ENCODE data around the gene SIRT6.
"Not testable (repeated sequence)": the region's sequence is repeated elsewhere in the genome, so short reads cannot be mapped to it uniquely, and the experiment has no call there.

The SIRT6 gene

DNA sequence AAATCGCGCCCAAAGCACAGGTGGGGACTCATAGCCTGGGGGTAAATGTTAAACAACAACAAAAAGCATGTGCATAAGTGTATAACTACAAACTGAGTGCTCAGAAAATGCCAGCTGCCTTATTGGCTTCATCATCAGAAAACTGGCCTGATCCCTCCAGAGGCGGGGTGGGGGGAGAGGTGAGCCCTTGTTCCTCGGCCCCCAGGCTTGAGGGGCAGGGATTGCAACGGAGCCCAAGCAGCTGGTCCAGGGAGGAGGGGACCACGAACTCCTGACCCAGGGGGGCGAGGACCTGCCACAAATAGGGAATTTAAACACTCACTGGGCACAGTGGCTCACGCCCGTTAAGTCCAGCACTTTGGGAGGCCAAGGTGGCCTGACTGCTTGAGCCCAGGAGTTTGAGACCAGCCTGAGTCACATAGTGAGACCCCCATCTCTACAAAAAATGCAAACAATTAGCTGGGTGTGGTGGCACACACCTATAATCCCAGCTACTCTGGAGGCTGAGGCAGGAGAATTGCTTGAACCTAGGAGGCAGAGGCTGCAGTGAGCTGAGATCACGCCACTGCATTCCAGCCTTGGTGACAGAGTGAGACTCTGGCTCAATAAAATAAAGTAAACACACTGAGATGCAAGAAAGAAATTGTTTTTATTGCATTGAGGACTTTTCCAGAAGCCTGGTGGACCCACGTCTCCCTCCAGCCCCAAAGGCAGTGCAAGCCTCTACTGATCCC is 8.7 kb downstream of the SIRT6 start:
- TF ChIP-seq, protein P1, sequence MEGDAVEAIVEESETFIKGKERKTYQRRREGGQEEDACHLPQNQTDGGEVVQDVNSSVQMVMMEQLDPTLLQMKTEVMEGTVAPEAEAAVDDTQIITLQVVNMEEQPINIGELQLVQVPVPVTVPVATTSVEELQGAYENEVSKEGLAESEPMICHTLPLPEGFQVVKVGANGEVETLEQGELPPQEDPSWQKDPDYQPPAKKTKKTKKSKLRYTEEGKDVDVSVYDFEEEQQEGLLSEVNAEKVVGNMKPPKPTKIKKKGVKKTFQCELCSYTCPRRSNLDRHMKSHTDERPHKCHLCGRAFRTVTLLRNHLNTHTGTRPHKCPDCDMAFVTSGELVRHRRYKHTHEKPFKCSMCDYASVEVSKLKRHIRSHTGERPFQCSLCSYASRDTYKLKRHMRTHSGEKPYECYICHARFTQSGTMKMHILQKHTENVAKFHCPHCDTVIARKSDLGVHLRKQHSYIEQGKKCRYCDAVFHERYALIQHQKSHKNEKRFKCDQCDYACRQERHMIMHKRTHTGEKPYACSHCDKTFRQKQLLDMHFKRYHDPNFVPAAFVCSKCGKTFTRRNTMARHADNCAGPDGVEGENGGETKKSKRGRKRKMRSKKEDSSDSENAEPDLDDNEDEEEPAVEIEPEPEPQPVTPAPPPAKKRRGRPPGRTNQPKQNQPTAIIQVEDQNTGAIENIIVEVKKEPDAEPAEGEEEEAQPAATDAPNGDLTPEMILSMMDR (IDR thresholded peaks at IDR 0.05), result no peak
- no peak for DNase-seq (ENCODE audit: low spot score)
- Histone ChIP-seq H3K27ac (no peak overlapping the region), H3K4me3 (no peak overlapping the region)

DNA sequence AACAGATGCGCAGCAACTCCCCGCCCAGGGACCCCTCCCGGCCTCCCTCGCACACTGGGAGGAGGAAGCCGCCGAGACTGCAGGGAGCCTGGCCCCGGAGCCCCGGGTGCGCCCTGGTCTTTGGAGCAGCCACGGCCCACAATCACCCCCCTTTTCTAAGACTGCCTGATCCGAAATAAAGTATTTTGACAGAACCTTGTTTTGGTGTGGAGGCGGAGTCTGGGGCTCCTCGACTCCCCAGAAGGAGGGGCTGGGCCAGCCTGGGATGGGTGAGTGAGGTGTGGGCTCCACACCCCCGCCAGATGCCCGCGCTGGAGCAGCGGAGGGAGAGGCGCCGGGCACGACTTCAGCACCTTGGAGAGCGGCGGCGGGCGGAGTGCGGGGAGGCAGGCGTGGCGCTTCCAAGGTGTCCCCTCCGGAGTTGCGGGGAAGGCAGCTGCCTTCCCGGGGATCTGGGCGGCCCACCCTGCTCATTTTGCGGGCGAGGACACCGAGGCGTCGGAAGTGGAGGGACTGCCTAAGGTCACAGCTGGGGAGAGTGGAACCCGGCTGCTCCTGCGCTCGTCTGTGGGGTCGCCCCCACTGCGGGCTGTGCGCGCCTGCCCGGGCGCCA is 9.4 kb downstream of the SIRT6 start:
- TF ChIP-seq, protein P1 (IDR thresholded peaks at IDR 0.05), result no peak

DNA sequence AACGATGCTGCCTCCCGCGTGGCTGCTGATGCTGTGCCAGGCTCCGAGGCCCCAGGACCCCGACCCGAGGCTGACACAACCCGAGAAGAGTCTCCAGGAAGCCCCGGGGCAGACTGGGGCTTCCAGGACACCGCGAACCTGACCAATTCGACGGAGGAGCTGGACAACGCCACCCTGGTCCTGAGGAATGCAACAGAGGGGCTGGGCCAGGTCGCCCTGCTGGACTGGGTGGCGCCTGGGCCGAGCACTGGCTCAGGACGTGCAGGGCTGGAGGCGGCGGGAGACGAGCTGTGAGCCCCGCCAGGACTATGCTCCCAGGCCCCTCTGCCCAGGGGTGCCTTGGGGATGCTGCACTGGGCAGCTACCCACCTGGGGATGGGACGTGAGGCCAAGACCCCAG is 10.7 kb downstream of the SIRT6 start:
- H3K4me3 ChIP-seq, result no peak overlapping the region
- H3K27ac ChIP-seq, result no peak overlapping the region
- DNase-seq (ENCODE audit: low spot score), result no peak
- TF ChIP-seq, protein P1 (IDR thresholded peaks at IDR 0.05), result no peak

More for the DNA sequence above, 9.4 kb downstream of the SIRT6 start:
- DNase-seq (ENCODE audit: low spot score), result no peak
- Histone ChIP-seq H3K4me3 (no peak overlapping the region), H3K27ac (no peak overlapping the region)

DNA sequence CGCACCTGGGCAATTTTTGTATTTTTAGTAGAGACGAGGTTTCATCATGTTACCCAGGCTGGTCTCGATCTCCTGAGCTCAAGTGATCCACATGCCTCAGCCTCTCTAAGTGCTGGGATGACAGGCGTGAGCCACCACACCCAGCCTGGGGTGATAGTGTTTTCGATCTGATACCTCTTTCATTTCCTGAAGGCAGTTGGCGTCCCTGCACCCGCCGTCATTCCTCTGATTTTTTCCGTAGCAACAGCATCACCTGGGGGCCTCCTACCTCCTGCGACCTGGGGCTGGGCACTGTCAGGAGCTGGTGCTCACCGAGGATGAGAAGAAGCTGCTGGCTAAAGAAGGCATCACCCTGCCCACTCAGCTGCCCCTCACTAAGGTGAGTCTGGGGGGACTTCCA is 18.1 kb downstream of the SIRT6 start:
- TF ChIP-seq, protein P1 (IDR thresholded peaks at IDR 0.05), result no peak
- Histone ChIP-seq H3K4me3 (no peak overlapping the region), H3K27ac (no peak overlapping the region)
- DNase-seq (ENCODE audit: low spot score), result no peak

DNA sequence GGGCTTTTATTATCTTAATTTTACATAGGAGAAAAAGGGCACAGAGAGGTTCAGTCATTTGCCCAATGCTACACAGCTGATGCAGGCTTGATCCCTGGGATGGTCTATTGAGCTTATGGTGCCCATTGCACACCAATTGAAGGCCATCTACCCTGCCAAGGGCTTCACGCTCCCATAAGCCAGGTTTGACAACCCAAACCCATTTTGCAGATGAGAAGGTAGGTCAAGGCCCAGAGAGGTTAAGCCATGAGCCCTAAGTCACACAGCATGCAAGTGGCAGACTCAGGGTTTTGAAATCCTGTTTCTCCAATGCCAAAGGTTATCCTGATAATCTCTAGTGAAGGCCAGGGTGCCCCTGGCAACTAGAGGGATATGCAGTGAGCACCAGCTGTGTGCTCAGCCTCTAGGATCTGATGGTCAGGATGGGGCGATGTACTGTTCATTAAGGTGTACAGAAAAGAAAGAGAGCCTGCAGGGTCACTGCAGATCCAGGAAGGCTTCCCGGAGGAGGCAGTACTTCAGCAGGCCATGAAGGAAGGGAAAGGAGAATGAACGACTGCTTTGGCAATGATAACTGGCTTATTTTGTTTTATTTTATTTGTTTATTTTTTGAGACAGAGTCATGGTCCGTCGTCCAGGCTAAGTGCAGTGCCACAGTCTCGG is 20.8 kb downstream of the SIRT6 start:
- no peak for DNase-seq (ENCODE audit: low spot score)
- Histone ChIP-seq H3K27ac (no peak overlapping the region), H3K4me3 (no peak overlapping the region)
- TF ChIP-seq, protein P1 (IDR thresholded peaks at IDR 0.05), result no peak

DNA sequence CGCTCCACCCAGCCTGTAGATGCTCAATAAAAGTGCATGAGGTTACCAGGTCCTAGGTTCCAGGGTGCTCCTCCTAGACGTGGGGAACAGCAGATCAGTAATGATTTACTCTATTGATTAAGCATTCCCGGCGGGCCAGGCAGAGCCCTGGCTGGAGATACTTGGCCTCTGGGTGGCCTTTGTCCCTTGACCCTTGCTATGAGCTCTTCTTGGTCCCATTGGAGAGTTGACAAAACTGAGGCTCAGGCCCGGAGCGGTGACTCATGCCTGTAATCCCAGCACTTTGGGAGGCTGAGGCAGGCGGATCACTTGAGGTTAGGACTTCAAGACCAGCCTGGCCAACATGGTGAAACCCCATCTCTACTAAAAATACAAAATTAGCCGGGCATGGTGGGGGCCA is 24.4 kb downstream of the SIRT6 start:
- not testable (repeated sequence) for DNase-seq (ENCODE audit: low spot score); H3K27ac ChIP-seq; H3K4me3 ChIP-seq

DNA sequence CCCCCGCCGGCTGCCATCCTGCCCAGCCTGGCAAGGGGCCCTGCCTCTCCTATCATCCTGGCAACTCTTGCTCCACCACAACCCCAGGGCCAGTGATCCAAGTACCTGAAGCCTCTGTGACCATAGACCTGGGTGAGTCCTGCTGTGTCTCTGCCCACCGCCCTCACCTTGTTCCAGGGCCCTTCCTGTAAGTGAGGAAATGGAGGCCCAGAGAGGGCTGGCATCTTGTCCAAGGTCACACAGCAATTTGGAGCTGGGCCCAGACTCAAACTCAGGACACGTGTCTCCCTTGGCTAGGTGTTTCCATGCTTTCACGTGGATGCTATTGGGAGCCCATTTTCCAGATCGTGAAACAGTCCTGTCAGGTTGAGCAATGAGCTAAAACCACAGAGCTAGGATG is 25.2 kb downstream of the SIRT6 start:
- TF ChIP-seq, protein P1 (IDR thresholded peaks at IDR 0.05), result no peak
- DNase-seq (ENCODE audit: low spot score), result no peak
- no peak overlapping the region for H3K27ac ChIP-seq
- no peak overlapping the region for H3K4me3 ChIP-seq

All from coronary artery (tissue), 2 donors.